ENCODE results near the gene CENPQ.

DNA sequence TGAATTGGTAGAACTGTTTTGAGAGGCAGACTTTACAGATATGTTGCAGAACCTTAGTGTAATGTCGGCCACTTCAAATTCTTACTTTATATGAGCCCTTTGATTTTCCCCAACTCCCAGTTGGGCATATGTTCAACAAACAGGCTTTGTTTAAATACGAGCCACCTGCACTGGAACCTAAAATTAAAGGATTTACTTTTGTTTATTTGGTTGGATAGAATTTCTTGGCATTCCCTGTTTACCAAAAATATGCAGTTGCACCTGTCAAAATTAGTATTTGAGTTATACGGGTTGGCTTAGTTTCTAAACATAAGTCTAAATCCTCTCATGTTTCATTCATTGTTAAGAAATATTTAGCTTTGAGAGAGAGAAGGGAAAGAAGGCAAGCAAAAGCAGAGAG lies 34.1 kb downstream of the CENPQ start:
- no peak for TF ChIP-seq CTCF (IDR thresholded peaks at IDR 0.05; ENCODE audit: low read depth, low read length)
- TF ChIP-seq POLR2A (IDR thresholded peaks at IDR 0.05; ENCODE audit: extremely low read depth, insufficient read length): no peak
- TF ChIP-seq MAX (IDR thresholded peaks at IDR 0.05; ENCODE audit: low read depth, low read length): no peak
- no peak for TF ChIP-seq MYC (IDR thresholded peaks at IDR 0.05; ENCODE audit: low read depth, low read length)

Data from NB4 (cell line).